ENCODE results near the gene KCTD13. TPM values are rescaled to one million over a fixed set of nuclear protein-coding genes. Genes with fewer than 3 reads are reported as not detected.
A peak's percentile ranks its signal among the peaks of the same experiment; 100 is the strongest.
"Not testable (repeated sequence)": the region's sequence is repeated elsewhere in the genome, so short reads cannot be mapped to it uniquely, and the experiment has no call there.

Gene KCTD13
- total and polyA plus RNA-seq, 2 of the 8 experiments (the other 6 are each of a cell fraction or from before 2014, with no cell fraction given), result 9.2 to 10.8 TPM

DNA sequence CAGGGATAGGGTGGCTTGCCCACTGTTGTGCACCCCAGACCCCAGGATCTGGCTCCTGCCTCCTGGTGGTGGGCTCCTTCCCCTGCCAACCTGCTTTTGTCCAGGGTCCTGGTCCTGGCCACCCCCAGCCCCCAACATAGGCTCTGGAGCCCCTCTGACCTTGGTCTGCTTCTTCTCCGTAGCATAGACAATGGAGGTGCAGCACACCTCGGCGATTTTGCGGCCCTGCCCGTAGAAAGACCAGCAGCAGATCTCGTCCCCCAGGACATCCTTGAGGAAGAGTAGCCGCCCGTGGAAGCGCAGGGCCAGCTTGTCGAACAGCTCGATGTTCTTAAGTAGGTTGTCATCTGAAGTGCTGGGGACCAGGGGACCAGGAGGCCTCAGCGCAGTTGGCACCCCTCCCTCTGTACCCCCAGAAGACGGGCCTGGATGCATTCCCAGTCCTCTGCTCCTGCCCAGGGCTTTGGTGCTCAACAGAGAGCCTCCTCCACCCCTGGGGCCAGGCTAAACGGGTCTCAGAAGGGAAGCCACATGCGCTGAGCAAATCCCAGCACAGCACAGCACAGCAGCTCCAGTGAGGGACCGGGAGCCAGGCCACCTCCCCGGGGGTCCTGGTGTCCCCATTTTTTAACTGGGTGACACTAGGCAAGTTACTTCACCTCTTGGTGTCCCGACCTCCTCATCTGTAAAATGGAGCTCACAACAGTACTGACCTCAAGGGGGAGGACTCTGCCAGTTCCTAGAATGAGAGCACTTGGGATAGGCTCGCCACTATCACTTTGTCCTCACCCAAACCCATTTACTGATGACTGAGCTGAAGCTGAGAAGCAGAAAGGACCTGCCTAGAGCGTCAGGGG lies 15.0 kb downstream of the KCTD13 start (continued):
- TF ChIP-seq EZH2 (IDR thresholded peaks at IDR 0.05; ENCODE audit: low read depth, low read length, severe bottlenecking) (no peak), RAD21 (IDR thresholded peaks at IDR 0.05 in 1 of 2, conservative IDR thresholded peaks at IDR 0.05 in 1 of 2; ENCODE audit: low read depth in 2 of 2, low read length in 2 of 2) (peak; percentile 3 to 15; a peak in 2 of 4 replicates), NANOG (IDR thresholded peaks at IDR 0.05; ENCODE audit: insufficient read depth, low read depth, low read length, poor library complexity, severe bottlenecking) (no peak)

DNA sequence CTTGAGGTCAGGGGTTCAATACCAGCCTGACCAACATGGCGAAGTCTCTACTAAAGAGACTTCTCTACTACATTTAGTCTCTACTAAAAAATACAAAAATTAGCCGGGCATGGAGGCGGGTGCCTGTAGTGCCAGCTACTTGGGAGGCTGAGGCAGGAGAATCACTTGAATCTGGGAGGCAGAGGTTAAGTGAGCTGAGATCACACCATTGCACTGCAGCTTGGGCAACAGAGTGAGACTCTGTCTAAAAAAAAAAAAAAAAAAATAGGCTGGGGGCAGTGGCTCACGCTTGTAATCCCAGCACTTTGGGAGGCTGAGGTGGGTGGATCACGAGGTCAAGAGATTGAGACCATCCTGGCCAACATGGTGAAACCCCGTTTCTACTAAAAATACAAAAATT lies 16.2 kb downstream of the KCTD13 start:
- H3K4me3 ChIP-seq (ENCODE audit: extremely low read depth in 1 of 4, insufficient read depth in 2 of 4, low read depth in 3 of 4, low read length in 4 of 4); H3K18ac ChIP-seq (ENCODE audit: extremely low read depth, low read length); FAIRE-seq; H2BK12ac ChIP-seq (ENCODE audit: low read depth, low read length); H3K27ac ChIP-seq (ENCODE audit: low read depth, low read length); H3K27me3 ChIP-seq (replicated peaks in 1 of 4; ENCODE audit: control insufficient read depth in 3 of 4, extremely low read depth in 1 of 4, insufficient read depth in 3 of 4, low read length in 3 of 4); H2BK120ac ChIP-seq (replicated peaks; ENCODE audit: low read depth, low read length); H2AK5ac ChIP-seq (ENCODE audit: low read depth, low read length); H4K8ac ChIP-seq (ENCODE audit: extremely low read depth, insufficient read depth, low read length); H3K79me2 ChIP-seq (ENCODE audit: control insufficient read depth in 1 of 2, insufficient read depth in 2 of 2, low read length in 2 of 2); H3K9ac ChIP-seq (replicated peaks in 1 of 4; ENCODE audit: extremely low read depth in 1 of 4, low read depth in 3 of 4, low read length in 3 of 4); H3K4me2 ChIP-seq (ENCODE audit: insufficient read depth in 1 of 2, low read depth in 2 of 2, low read length in 2 of 2); H2BK5ac ChIP-seq (ENCODE audit: low read depth, low read length); H4K20me1 ChIP-seq (replicated peaks in 1 of 2; ENCODE audit: control insufficient read depth in 1 of 2, insufficient read depth in 2 of 2, low read length in 2 of 2); H3K79me1 ChIP-seq (ENCODE audit: low read depth, low read length); H2BK15ac ChIP-seq (ENCODE audit: low read length); H3K36me3 ChIP-seq (ENCODE audit: control insufficient read depth in 2 of 4, insufficient read depth in 4 of 4, low read length in 3 of 4); H3K56ac ChIP-seq (replicated peaks; ENCODE audit: insufficient read length, low read depth, low read length); H3K9me3 ChIP-seq (ENCODE audit: insufficient read depth in 2 of 2, low read depth in 1 of 2, low read length in 1 of 2); H3K23me2 ChIP-seq (ENCODE audit: low read depth, low read length); H3K14ac ChIP-seq (ENCODE audit: insufficient read length); DNase-seq (ENCODE audit: low read depth in 1 of 2, low spot score in 2 of 2); H2BK20ac ChIP-seq (ENCODE audit: low read length); H3K4ac ChIP-seq (replicated peaks; ENCODE audit: insufficient read length, low read depth, low read length); H4K5ac ChIP-seq (ENCODE audit: insufficient read length, low read depth, low read length); H3K4me1 ChIP-seq (replicated peaks in 1 of 4; ENCODE audit: control insufficient read depth in 3 of 4, insufficient read depth in 4 of 4, low read length in 3 of 4); H2AFZ ChIP-seq (ENCODE audit: low read length); H3K23ac ChIP-seq (ENCODE audit: insufficient read length); H4K91ac ChIP-seq (replicated peaks; ENCODE audit: insufficient read length, low read length): not testable (repeated sequence)
- POLR2A ChIA-PET (ENCODE audit: partially characterized antibody), result interaction anchor here (1.0 to 6.4 kb wide), 7 partner anchors 10 to 100 kb away, joined by 3 to 52 read pairs (median 3); partner anchors contain the start of genes ASPHD1, HIRIP3, INO80E and SEZ6L2
- WGBS, 2 experiments (ENCODE audit: extremely low coverage in 1 of 2, insufficient coverage in 1 of 2, insufficient read length in 1 of 2, insufficient replicate concordance in 2 of 2, low coverage in 1 of 2, low lambda C conversion rate in 2 of 2, missing lambda C conversion rate in 1 of 2), result 74% methylated on average over 6 of the region's 6 CpGs; no CpG with 5 or more reads in 1 of the 2 experiments
- CTCF ChIA-PET (ENCODE audit: partially characterized antibody), result interaction anchor here (1.3 to 2.7 kb wide), 4 partner anchors 13 to 67 kb away, joined by 4 to 14 read pairs (median 8); partner anchors contain the start of gene KCTD13

Data from H1 (cell line).